HUDEP-2 (cell line): Measurements from ENCODE around the gene LGALS3BP.

Experiments used
- DNase-seq, 76 experiments: peaks; one replicate each; lab custom pipeline; 2025; ENCODE audit not compliant: unreplicated experiment in 76 of 76; lab: John Stamatoyannopoulos, UW

The LGALS3BP gene

DNA sequence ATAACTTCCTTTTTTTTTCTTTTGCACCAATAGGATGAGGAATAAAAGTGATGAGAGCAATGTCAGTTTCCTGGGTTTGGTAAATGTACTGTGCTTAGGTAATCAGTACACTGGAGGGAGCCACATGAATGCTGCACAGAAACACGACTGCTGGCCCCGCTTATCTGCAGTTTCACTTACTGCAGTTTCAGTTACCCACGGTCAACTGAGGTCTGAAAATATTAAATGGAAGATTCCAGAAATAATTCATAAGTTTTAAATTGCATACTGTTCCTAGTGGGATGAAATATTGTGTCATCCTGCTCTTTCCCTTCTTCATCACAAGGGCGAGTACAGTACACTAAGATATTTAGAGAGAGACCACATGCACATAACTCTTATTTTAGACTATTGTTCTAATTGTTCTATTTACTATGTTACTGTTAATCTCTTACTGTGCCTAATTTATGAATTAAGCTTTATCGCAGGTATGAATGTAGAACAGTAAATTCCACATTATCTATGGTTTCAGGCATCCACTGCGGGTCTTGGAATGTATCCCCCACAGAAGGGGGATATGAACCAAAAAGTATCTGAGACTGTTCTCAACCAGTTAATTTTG, 6.4 kb upstream of the LGALS3BP start:
- DNase-seq, result peak in 14 of 76 experiments; percentile 3 to 38 (median 15)

- no peak for DNase-seq
These were observed 5.7 kb upstream of the LGALS3BP start for GRCh38 chr17:78985395-78985794.

DNA sequence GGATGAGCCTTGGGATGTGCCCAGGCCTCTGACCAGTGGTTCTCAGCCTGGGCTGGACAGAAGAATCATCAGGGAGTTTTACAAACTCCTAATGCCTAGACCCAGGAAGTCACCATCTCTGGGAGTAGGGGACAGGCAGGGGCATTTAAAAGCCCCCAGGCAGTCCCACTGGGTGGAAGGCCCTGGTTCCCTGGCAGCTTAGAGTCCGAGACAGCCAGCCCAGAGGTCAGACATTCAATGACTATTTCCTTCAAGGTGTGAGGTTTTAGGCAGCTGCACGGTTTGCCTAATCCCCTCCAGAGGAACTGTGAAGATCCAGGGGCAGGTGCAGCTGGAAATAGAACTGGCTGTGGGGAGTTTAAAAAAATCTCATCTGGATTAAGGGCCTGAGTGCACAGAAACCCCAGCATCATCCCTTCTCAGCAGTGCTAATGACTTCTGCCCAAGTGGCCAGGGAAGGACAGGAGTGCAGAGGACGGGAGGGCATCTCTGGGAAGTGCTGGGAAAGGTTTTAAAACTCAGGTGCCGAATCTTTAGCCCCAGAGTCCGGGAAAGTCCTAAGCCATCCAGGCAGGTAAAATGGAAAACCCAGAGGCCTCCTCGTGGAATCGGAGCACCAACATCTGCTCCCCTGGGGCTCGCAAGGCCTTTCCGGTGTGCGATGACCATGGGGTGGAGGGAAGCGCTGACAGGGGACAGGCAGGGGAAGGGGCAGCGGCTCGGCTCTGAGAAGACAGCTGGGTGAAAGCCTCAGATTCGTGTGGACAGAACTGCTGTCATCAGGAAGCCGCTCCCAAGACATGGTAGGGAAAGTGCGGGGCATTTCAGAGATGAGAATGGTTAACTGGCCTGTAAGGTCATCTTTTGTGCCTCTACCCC, 1.5 kb upstream of the LGALS3BP start:
- DNase-seq, result no peak

DNA sequence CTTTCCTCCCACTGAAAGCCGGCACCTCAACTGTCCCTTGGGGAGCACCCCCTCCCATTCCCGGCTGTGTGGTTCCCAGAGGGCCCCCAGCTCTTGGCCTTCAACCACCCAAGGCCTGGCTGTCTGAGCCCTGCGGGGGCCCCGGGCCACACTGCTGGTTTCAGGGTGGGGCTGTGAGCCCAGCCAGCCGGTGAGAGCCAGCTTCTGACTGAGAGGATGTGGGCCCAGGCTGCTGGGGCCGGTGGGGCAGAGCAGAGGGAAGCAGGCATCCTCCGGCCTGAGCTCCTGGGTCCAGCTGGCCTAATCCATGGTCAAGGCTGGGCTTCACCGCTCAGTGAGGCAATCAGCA, 875 bp upstream of the LGALS3BP start:
- no peak for DNase-seq

GRCh38 chr17:78977997-78978973, 1.4 kb downstream of the LGALS3BP start:
- no peak for DNase-seq

DNA sequence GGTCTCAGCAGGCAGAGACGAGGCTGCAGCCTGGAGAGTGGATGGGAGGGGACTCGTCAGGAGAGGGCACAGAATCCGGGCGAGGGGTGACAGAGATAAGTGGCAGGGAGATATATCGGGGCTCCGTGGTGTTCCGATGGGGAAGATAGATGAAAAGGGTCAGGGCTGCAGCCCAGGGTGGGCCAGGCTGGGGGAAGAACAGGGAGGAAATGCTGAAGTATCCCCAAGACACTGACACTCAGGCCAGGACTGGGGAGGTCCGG, 2.1 kb downstream of the LGALS3BP start:
- DNase-seq, result no peak

- no peak for DNase-seq
These were observed 2.6 kb downstream of the LGALS3BP start for GRCh38 chr17:78976907-78977680.

GRCh38 chr17:78974635-78975591, 4.8 kb downstream of the LGALS3BP start:
- DNase-seq, result peak in 5 of 76 experiments; percentile 7 to 25 (median 11)

GRCh38 chr17:78973792-78974520, 5.8 kb downstream of the LGALS3BP start:
- no peak for DNase-seq

DNA sequence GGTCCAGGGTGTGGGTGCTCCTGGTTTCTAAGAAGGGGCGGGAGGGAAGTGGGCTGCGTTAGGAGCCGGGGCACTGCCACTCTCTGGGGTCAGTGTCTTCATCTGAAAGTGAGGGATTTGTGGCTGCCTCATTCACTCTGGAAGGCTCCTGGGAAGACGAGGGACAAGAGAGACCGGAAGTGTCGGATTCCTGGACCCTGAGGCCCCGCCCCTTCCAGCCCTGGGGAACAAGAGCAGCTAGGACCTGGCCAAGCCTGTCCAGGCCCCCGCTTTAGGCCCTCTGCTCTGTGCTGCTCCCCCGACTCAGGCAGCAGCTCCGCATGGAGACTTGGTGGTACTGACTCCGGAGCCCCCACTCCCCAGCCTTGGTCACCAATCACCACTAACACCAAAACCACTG, 6.5 kb downstream of the LGALS3BP start:
- DNase-seq, result no peak

GRCh38 chr17:78972507-78973105, 7.1 kb downstream of the LGALS3BP start:
- DNase-seq, result no peak

- no peak for DNase-seq
These were observed 7.8 kb downstream of the LGALS3BP start for GRCh38 chr17:78971756-78972506.

DNA sequence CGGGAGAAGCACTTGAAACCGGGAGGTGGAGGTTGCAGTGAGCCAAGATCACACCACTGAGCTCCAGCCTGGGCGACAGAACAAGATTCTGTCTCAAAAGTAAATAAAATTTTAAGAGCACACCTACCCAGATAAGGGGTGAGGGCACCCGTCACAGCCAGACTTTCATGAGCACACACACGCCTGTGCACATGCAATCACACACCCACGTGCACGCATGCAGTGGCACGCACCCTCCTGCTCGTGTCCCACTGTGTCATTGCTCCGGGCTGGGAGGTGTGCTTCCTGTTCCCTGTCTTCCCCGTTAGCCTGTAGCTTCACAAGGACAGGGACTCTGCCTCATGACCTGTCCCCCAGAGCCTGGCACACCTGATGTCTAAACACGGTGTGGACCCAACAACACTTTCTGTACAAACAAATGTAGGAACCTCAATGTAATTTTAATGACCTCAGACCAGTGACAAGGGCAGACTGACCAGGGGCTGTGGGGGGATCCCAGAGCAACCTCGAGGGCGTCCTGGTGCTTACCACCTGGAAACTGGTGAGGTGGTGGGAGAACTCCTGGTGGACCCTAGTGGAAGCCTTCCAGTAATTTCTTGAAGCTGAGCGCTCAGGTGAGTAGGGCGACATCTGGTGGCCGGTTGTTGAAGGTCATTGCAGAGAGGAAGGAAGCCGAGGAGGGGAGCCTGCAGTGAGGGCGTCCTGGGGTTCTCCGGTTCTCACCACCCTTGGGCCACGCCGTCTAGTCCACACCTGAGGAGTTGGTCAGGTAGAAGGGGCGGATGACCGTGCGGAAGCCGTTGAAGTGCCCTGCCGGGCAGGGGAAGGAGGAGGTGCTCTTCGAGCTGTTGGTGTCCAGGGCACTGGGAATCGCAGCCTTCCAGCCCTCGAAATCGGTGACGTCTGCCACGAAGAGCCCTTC, 8.6 kb downstream of the LGALS3BP start:
- DNase-seq, result peak in 50 of 76 experiments; percentile 10 to 70 (median 40)

- DNase-seq, result no peak
These were observed 9.9 kb downstream of the LGALS3BP start for GRCh38 chr17:78969865-78970264.

GRCh38 chr17:78967782-78968362, 11.9 kb downstream of the LGALS3BP start:
- DNase-seq, result no peak

- DNase-seq, result no peak
These were observed 12.7 kb downstream of the LGALS3BP start for GRCh38 chr17:78966910-78967600.
